ENCODE results near the gene NR0B2.
"Not testable (repeated sequence)": the region's sequence is repeated elsewhere in the genome, so short reads cannot be mapped to it uniquely, and the experiment has no call there.

NR0B2 gene

GRCh38 chr1:26887125-26887524, 26.6 kb downstream of the NR0B2 start:
- DNase-seq: no peak

DNA sequence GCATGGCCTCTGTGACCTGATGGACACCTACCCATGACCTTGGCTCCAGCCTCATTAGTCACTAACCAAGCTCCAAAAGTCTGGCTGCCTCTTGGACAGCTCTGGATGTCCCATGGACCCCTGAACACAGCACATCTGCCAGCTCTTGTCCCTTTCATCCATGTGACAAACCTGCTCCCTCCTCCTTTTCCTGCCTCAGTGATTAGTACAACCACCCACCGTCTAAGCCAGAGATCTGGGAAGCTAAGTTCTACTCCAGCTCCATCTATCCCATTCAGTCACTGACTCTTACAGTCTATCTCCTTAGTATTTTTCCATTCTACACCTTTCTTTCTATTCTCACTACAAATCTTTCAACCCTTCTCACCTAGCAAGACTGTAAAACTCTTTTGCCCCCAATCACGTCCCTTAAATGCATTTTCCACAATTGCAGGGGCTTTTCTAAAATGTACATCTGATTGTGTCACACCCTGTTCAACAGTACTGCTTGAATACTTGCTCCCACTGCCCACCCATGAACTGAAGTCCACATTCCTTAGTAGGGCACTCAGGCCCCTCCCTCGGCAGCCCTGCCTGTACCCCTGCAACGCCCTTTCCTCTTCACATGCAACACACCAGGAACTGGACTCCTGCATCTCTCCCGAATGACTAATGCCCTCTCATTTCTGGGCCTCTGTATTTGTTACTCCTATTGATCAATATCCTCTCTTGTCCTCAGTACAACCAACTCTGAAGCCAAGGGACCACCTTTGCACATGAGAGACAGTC, 30.9 kb downstream of the NR0B2 start:
- DNase-seq: no peak

- DNase-seq: not testable (repeated sequence)
These were observed 32.2 kb downstream of the NR0B2 start for GRCh38 chr1:26881611-26882010.

GRCh38 chr1:26879793-26880192, 34.0 kb downstream of the NR0B2 start:
- no peak for DNase-seq

DNA sequence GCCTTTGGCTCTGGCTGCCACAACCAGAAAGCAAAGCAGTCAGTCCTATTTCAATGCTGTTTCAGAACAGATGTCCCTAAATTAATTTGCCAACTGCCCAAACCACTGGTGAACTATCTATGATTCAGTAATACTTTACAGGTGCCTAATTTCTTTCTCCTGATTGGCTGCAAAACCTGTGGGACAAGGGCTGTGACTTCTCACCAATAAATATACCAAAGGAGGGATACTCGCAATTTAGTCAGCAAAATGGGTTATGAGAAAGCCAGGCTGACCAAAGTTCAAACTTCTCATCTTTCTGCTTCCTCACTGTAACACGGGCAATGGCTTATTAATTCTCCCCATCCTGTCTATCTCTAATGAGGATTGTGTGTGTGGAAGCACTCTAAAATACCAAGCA, 36.4 kb downstream of the NR0B2 start:
- DNase-seq: no peak

DNA sequence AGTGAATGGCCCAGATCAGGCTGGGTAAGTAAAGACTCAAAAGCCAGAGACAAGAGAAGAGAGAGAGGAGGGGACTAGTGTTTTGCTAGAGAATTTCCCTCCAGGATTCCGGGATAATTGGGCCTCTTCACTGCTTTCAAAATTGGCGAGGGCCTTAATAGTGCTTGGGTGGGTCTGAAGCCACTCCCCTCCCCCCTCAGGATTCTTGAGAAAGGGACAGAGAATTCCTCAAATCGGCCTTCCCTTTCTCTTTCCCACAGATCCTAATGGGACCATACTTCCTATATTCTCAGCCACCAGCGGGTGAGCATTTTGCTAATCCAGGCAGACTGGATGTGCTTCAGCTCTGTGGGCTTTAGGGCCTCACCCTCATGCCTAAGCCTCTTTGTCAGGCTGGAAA, 38.9 kb downstream of the NR0B2 start:
- no peak for DNase-seq

GRCh38 chr1:26873097-26873496, 40.7 kb downstream of the NR0B2 start:
- DNase-seq: not testable (repeated sequence)

- DNase-seq: peak; percentile 95
These were observed 48.9 kb downstream of the NR0B2 start for GRCh38 chr1:26864610-26865480.

GRCh38 chr1:26863685-26864077, 50.1 kb downstream of the NR0B2 start:
- DNase-seq: no peak

DNA sequence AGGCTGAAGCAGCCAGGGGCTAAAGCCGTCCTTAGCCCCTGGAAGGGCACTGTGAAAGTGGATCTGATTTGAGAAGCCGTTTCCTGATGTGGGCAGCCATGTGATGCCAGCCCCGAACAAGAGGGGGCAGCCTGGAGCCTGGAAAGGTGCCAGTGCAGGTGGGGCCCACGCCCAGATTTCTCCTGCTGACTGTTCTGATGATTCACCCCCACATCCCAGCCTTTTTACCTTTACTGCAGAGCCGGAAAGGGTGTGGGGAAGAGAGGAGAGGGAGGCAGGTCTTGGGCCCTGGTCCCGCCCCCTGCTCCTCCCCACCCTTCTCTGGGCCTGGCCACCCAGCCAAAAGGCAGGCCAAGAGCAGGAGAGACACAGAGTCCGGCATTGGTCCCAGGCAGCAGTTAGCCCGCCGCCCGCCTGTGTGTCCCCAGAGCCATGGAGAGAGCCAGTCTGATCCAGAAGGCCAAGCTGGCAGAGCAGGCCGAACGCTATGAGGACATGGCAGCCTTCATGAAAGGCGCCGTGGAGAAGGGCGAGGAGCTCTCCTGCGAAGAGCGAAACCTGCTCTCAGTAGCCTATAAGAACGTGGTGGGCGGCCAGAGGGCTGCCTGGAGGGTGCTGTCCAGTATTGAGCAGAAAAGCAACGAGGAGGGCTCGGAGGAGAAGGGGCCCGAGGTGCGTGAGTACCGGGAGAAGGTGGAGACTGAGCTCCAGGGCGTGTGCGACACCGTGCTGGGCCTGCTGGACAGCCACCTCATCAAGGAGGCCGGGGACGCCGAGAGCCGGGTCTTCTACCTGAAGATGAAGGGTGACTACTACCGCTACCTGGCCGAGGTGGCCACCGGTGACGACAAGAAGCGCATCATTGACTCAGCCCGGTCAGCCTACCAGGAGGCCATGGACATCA, 50.7 kb downstream of the NR0B2 start, which contains the start of gene SFN:
Gene SFN (plus strand): TSS at position 369 of the 904 bp plus-strand sequence. CDS start 64 bp downstream, at position 433.
- peak; percentile 93 for DNase-seq

DNA sequence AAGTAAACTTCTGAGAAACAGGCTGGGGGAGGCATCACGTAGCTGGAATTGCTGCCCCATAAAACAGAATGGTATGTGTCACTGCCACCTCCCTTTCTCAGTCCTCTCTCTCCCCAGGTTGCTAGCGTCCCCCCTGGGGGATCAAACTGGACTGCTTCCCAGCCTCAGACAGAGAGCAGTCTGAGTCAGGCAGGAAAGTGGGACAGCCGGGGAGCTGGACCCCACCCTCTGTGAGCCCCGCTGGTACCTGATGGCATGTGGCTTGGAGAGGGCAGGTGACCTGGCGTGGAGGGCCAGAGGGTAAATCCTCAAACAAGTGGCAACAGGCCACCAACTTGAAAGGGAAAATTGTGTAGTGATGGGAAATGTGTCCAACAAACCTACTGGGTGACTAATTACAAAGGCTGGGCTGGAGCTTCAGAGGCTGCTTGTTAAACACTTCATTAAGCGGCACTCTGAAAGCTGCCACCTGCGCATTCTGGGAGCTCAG, 51.8 kb downstream of the NR0B2 start:
- peak; percentile 48 for DNase-seq

All from NCI-H1436 (cell line).